Activated naive CD8-positive, alpha-beta T cell treated with anti-CD3 and anti-CD28 coated beads, Interleukin-2, amount 50 U/mL, for 16 hours (primary cell): Measurements from ENCODE around the gene POU3F1.

Experiments
- DNase-seq: peaks from one replicate; pipeline ENCODE4 v3.0.0-alpha.2; 2020; ENCODE audit warnings: low read depth, low spot score

The POU3F1 gene

DNA sequence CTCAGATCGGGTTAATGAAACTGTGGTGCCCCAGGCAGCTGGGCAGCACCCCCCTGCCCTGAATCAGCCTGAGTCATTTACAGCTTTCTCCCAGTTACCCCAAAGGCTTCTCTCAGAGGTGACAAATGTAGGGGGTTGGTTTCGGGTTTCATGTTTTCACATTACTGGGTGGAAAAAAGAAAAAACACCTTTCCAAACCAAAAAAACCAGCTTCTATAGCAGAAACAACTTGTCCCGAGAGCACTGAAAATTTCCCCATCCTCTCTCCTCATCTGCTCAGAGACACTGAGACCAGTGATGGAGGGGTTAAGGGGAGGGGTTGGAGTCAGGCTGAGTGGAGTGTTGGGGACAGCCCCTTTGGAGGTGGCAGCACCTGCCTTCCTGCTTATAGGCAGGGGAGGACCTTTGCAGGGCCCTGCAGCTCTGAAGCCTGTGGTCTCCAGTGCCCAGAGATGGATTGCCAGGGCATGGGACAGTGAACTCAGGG lies 18.4 kb downstream of the POU3F1 start:
- DNase-seq = peak; percentile 42

GRCh38 chr1:38027201-38028104 lies 19.1 kb downstream of the POU3F1 start:
- no peak for DNase-seq

DNA sequence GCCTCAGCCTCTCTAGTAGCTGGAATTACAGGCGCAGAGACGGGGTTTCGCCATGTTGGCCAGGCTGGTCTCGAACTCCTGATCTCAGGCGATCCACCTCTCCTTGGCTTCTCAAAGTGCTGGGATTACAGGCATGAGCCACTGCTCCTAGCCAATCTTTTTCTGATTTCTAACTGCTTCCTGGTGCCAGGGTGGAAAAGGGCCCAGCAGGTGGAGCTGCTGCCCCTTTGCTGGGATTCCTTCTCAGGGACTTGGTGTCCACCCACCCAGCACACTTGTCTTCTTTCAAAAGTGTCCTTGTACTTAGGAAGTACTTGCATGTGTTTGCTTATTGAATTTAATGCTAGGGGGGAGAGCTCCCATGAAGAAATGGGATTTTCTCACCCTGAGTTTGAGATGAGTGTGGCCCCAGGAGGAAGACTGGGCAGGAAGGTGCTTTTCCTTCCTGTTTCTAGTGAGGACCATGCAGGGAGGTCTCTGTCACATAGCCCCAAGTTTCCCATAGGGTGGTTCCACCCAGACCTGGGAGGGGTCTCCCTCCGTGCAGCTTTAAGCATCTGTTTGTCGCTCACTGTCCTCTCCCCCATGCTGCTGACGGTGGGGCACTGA lies 19.9 kb downstream of the POU3F1 start:
- no peak for DNase-seq

DNA sequence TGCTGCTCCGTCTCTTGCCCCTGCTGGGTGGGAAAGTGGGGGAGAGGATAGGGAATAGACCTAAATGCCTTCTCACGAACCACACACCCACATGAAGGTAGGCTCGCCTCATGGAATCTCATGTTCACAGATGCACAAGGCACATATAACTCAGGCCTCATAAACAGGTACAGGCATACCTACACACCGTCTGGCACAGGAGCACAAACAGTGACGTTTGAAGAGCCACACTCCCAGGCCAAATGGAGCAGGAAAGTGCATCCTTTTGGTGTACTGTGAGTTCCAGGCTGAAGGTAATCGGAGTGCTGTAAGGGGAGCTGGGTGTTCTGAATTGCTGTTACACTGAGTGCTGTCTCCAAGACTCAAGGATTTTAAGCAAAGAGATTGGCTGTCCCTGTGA lies 20.9 kb downstream of the POU3F1 start:
- no peak for DNase-seq

- no peak for DNase-seq
Observed at GRCh38 chr1:38025233-38025632, 21.4 kb downstream of the POU3F1 start.

GRCh38 chr1:38022810-38023209 lies 23.8 kb downstream of the POU3F1 start:
- no peak for DNase-seq

- DNase-seq = no peak
Observed at GRCh38 chr1:38021969-38022368, 24.6 kb downstream of the POU3F1 start.

- no peak for DNase-seq
Observed at GRCh38 chr1:38020396-38020795, 26.2 kb downstream of the POU3F1 start.

DNA sequence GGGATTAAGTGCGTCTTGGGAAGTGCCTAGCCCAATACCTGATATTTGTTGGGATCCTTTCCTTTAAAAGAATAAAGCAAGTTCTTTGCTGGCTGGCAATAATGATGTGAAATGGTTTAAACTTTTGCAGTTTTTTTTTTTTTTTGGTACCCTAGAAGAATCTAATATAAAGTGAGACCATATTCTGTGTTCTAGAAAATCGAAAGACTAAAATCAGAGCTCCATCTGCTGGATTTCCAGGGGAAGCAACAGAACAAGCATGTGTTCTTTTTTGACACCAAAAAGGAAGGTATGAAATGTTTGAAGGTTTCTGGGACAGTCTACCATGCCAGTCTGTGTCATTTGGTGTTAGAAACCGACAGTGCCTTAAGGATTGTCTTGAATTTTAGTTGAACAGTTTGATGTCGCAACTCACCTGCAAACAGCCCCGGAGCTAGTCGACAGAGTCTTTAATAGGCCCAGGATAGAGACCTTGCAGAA lies 27.7 kb downstream of the POU3F1 start:
- no peak for DNase-seq

DNA sequence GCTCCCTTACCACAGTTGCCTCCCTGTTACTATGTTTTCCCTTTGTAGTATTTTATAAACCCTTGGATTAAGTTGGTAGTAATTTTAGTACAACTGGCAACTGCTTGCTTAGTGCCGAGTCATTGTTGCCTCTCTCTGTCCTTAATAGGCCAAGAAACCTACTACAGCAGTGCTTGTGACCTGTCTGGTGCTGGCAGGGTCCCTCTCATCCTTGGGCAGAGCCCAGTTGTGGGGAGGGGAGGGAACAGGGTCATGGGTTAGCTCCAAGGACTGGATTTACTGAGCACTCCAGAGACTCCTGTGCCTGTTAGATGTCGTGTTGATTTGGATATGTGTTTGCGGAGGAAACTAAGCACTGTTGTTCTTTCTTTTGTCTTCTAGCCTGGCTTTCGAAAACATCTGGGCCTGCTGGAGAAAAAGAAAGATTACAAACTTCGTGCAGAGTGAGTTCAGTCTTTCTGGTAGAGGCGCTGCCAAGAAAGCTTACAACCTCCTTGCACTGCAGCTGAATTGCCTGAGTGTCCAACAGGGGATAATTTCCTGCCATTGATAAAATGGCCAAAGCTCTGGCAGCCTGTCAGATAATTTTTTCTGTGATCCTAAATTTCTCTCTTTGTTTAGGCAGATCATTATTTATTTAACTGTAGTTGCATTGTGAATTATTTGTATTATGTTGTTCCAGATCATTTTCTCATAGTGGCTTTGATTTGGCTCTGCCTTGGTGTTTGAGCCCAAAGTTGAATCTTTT lies 30.4 kb downstream of the POU3F1 start:
- DNase-seq = no peak

DNA sequence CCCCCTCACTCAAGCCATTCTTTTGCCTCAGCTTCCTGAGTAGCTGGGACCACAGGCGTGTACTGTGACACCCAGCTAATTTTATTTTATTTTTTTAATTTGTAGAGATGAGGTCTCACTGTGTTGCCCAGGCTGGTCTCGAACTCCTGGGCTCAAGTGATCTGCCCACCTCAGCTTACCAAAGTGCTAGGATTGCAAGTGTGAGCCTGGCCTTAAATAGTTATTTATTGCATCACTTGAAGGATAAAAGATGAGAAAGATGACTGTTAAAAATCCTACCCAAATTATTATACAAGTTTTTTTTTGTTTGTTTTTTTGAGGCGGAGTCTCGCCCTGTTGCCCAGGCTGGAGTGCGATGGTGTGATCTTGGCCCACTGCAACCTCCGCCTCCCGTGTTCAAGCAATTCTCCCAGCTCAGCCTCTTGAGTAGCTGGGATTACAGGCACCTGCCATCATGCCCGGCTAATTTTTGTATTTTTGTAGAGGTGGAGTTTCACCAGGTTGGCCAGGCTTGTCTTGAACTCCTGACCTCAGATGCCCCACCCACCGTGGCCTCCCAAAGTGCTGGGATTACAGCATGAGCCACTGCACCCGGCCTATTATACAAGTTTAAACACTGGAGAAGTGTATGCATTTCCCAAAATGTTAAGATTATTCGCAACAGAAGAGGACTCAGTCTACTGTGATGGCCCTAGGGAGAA lies 31.7 kb downstream of the POU3F1 start:
- DNase-seq = no peak

GRCh38 chr1:38014171-38014570 lies 32.4 kb downstream of the POU3F1 start:
- DNase-seq = no peak

- no peak for DNase-seq
Observed at GRCh38 chr1:38013227-38013622, 33.4 kb downstream of the POU3F1 start.

- peak; percentile 79 for DNase-seq
Observed at GRCh38 chr1:38012363-38013226, 34.0 kb downstream of the POU3F1 start, which contains the start of gene UTP11. UTP11 (plus strand) TSS chr1:38012734; CDS start chr1:38012803, 69 bp downstream.

GRCh38 chr1:38009841-38010180 lies 36.8 kb downstream of the POU3F1 start:
- no peak for DNase-seq

- peak; percentile 29 for DNase-seq
Observed at GRCh38 chr1:38009088-38009840, 37.3 kb downstream of the POU3F1 start.

- no peak for DNase-seq
Observed at GRCh38 chr1:38006008-38006828, 40.4 kb downstream of the POU3F1 start.

DNA sequence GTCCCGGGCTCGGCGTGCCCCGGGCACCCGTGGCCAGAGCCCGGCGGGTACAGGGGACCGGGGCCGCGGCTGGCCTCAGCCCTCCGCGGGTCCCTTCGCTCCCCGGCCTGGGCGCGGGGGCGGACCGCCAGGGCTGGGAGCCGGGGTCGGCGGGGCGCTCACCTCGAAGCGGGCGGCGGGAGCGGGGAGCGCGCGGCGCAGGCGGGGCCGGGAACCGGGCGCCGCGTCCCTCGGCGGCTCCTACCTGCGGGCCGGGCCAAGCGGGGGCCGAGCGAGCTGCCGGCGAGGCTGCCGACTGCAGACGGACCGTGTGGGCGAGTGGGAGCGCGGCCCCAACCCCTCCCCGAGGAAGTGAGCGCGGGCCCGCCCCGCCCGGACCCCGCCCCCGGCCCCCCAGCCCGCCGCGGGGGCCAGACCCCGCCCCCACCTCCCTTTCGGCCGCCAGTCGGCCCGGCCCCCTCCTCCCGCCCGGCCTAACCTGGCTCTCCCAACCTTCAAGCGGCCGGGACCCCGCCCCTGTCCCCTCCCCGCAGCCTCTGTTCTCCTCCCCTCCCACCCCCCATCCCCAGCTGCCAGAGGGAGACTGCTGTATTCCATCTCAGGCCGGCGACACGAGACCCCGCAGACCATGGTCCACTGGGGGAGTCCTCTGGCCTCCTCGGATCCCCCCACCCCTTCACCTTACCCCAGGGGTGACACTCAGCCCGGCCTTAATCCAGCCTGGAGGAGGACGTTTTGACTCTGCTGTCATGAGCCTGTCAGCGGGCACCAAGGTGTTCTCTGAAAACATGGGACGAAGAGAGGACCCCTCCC lies 41.2 kb downstream of the POU3F1 start, which contains the start of gene FHL3:
TSS of gene FHL3 (minus strand) at position 320 of the 813 bp plus-strand sequence. CDS start 6,102 bp downstream, outside the sequence.
- no peak for DNase-seq
